Breast epithelium (tissue), 3 donors: Measurements from ENCODE around the gene SNHG17.

ENCODE experiments used
- CTCF ChIP-seq, 3 donors: fragments of 450-650 bp; IDR thresholded peaks; one replicate each; pipeline ENCODE4 v1.5.1; 2016 to 2017; ENCODE audit warnings: antibody characterized with exemption in 3 of 3, mild to moderate bottlenecking in 3 of 3, moderate library complexity in 3 of 3
- POLR2AphosphoS5 ChIP-seq, 3 donors: sonication (generic); formaldehyde crosslinking; IDR thresholded peaks; one replicate each; pipeline ENCODE4 v1.6.1; 2017; ENCODE audit warnings: antibody characterized with exemption in 3 of 3

GRCh38 chr20:38453941-38454340 is 18.8 kb upstream of the SNHG17 start:
- TF ChIP-seq CTCF (IDR thresholded peaks at IDR 0.05) (no peak), POLR2AphosphoS5 (IDR thresholded peaks at IDR 0.05) (no peak)
